ENCODE measurements around the gene NRCAM.

DNA sequence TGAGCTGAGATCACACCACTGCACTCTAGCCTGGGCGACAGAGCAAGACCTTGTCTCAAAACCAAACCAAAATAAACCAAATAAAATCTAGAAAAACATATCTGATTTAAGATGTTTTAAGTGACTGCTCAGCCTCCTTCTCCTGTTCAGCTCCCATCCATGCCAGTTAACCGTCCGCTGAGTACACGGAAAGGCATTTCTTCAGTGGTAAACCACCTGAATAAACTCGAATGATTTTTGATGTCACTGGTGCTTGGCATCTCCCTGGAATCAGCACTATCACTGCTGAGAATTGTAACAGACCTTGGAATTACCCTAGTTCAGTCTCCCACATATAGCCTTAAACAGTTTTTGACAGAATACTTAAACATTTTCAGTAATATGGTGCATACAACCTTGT, 24.1 kb upstream of the NRCAM start:
- TF ChIP-seq, protein P1, sequence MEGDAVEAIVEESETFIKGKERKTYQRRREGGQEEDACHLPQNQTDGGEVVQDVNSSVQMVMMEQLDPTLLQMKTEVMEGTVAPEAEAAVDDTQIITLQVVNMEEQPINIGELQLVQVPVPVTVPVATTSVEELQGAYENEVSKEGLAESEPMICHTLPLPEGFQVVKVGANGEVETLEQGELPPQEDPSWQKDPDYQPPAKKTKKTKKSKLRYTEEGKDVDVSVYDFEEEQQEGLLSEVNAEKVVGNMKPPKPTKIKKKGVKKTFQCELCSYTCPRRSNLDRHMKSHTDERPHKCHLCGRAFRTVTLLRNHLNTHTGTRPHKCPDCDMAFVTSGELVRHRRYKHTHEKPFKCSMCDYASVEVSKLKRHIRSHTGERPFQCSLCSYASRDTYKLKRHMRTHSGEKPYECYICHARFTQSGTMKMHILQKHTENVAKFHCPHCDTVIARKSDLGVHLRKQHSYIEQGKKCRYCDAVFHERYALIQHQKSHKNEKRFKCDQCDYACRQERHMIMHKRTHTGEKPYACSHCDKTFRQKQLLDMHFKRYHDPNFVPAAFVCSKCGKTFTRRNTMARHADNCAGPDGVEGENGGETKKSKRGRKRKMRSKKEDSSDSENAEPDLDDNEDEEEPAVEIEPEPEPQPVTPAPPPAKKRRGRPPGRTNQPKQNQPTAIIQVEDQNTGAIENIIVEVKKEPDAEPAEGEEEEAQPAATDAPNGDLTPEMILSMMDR (conservative IDR thresholded peaks at IDR 0.05): no peak
- no peak for TF ChIP-seq EZH2 (IDR thresholded peaks at IDR 0.05; ENCODE audit: low read depth)

Measured in PC-9 (cell line).